ENCODE measurements around the gene C12orf57.

The C12orf57 gene

GRCh38 chr12:6954316-6955107, 10.7 kb downstream of the C12orf57 start:
- no peak for DNase-seq

GRCh38 chr12:6955108-6956020, 11.5 kb downstream of the C12orf57 start:
- no peak for DNase-seq

DNA sequence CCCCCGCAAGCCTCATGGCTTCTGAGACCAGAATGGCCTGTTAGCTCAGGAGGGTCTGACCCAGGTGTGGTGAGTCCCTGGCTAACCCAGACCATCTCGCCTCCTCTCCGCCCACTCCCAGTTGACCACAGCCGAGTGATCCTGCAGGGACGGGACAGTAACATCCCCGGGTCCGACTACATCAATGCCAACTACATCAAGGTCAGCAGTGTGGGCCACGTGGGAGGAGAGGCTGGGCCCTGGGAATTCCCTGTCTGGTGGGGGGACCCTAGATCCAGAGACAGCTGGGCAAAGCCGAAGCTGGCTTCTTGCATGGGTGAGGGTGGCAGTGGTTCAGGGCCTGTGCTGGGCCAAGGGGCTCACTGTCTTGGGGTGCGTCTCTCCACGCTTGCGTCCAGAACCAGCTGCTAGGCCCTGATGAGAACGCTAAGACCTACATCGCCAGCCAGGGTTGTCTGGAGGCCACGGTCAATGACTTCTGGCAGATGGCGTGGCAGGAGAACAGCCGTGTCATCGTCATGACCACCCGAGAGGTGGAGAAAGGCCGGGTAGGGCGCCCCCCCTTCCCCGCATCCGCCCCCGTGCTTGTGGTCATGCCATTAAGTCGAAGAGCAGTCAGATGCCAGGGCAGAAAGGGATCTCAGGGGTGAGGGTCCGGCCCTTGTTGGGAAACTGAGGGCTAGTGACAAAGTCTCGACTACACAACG, 12.4 kb downstream of the C12orf57 start:
- peak; percentile 44 for DNase-seq

GRCh38 chr12:6957151-6957701, 13.4 kb downstream of the C12orf57 start:
- DNase-seq = no peak

GRCh38 chr12:6957741-6958608, 14.2 kb downstream of the C12orf57 start:
- DNase-seq = no peak

DNA sequence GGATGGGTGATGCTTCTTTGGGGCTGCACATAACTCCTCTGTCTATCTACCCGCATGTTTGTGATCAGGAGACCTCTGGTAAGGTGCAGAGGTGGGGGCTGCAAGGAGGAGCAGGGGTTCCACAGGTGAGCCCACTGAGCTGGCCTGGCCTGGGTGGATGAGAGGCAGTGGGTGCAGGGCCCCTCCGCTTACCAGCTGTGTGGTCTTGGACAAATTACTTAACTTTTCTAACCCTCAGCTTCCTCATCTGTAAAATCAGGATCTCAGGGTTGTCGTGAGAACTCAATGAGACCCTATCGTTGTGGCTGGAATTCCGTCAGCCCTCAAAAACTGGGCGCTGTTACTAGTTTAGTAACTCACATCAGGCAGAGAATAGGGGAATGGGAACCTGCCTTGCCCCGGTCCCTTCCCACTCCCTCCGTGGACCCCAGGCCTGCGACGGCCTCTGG, 14.8 kb downstream of the C12orf57 start:
- peak; percentile 54 for DNase-seq

DNA sequence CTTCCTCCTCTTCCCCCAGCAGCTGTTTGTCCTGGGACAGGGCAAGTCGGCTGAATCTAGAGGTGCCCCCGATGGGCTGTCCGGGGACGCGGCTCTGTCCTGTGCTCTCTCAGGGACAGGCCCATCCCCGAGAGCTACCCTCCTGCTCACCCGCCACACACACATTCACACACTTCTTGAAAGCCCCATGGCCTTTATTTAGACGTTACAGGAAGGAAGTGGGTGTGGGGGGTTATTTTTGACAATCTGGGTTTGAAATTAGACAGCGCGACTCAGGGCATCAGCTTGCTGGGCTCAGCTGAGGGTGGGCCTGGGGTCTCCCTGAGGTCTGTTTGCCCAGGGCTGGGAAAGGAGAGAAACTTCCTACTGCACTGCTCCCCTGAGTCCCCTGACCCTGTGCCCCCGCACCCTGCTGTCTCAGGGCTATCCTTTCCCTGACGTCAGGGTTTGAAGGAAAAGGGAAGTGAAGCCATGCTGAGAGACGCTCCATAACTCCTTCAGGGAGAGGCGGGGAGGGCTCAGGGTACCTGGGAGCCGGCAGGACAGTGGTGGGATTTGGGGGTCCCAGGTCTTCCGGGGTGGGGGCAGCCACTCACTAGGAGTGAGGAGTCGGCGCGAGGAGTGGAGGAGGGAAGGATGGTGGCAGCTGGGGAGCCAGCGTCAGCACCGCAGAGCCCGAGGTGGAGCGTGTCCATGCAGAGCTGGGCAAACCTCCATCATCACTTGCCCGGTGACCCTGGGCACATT, 15.4 kb downstream of the C12orf57 start:
- peak; percentile 91 for DNase-seq

- DNase-seq = no peak
These were observed 16.2 kb downstream of the C12orf57 start for GRCh38 chr12:6959805-6960592.

DNA sequence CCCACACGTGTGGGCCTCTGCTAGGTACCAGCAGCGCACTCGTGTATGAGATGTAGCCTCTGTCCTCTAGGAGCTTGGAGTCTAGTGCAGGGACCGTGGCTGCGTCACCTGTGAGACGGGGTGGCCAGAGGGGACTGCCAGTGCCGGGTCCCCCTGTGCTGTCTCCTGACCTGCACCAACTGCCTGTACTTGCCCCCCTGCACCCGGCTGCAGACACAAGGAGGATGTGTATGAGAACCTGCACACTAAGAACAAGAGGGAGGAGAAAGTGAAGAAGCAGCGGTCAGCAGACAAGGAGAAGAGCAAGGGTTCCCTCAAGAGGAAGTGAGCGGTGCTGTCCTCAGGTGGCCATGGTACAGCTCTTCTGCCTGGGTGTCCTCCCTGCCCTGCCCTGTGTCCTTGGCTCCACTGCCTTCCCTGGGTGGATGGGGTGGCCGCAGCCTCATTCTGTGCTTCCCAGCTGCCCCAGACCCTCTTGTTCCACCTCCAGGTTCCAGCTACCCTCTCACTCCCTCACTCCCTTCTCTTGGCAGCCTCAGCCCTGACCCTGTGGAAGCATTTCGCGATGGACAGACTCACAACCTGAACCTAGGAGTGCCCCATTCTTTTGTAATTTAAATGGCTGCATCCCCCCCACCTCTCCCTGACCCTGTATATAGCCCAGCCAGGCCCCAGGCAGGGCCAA, 16.9 kb downstream of the C12orf57 start:
- peak; percentile 59 for DNase-seq

DNA sequence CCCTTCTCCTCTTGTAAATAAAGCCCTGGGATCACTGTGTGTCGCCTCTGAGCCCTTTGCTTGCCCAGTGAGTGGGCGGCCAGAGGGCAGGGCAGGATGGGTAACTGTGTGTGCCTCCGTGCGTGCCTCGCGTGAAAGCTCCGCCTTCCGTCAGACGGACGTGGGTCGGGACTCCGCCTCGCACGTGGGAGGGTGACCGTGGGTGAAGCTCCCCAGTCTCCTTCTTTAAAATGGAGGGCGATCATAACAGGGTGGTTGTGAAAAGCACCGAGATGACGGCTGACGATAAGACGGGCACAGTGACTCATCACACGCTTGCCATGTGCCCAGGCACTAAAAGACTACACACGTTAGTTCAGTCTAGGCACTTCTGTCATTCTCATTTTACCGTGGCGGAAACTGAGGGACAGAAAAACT, 17.5 kb downstream of the C12orf57 start:
- DNase-seq = peak; percentile 95

DNA sequence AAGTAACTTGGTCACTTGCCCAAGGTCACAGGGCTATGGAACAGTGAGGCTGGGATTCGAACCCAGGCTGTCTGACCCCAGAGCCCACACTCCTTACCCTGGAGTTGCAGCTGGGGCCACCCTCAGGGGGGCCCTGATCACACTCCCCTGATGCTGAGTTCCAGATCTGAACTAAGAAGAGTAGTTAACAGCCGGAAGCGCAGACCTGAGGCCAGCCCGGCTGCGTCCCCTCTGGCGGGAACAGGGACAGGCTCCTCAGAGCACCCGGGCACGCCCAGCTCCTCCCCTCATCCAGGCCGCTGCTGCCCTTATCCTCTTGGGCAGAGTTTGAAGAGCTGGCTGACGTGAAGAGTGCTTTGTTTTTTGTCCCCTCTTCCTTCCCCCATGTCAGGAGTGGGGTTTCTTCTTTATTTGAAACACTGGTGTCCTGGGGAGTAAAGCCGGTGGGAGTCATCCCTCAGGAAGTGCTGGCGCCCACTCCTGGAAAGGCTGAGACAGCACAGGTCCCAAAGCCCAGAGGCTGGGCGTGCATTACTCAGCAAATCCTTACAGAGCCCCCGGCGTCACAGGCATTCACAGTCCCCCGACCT, 18.0 kb downstream of the C12orf57 start:
- DNase-seq = peak; percentile 69

DNA sequence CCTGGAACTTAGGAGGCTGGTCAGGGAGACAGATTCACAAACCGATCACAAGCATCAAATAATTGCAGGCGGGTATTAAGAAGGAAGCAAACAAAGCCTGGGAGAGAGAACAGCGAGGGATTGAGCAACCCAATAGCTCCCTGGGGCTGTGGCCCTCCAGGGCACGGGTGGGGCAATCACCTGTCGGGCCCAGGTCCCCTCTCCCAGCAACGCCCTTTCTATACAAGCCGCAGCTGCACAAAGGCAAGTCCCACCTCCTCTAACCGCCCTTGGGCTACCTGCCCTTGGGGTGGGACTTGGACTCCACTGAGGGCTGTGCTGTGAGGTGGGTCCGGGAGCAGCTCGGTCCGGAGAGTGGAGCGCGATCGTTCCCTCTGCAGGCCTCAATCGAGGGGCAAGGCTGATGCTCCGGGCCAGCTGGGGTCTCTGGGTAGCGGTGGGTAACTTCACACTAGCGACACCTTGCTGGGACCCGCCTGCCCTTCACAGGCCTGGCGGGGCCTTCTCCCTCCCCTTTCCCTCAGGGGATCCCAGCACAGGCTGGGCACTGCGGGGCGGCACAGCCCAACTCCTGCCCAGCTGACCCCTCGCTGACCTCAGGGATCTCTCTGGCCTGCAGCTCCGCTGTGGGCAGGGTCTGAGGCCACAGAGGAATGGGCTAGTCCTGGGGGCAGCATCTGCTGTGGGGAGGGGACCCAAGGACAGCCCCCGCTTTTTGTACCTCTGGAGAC, 18.6 kb downstream of the C12orf57 start:
- DNase-seq = no peak

DNA sequence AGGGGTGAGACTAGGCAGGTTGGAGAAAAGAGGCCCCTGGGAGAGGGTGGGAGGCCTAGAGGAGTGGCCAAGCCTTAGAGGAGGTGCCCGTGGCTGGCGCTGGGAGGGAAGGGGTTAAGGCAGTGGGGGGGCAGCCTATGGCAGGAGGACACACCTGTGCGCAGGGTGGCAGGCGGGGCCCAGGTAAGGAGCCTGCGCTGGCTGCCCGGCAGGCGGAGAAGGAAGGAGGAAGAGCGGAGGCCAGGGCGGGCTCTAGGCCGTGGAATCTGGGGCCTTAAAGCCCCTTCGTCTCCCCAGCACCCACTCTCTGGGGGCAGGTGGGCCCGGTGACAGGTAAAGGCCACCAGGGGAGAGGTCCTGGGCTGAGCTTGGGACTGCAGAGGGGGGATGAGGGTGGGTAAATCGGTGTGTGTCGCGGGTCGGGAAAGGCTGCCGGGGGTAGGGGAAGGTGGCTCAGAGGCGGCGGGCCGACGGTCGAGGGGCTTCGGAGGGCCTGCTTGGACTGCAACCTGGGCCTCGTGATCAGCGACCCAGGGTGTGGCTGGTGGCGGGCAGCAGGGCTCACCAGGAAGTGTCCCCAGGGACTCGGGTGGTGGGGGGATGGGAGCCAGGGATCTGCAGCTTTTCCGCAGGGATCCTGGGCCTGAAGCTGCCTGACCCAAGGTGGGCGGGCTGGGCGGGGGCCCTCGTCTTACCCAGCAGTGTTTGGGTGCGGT, 19.4 kb downstream of the C12orf57 start:
- no peak for DNase-seq

DNA sequence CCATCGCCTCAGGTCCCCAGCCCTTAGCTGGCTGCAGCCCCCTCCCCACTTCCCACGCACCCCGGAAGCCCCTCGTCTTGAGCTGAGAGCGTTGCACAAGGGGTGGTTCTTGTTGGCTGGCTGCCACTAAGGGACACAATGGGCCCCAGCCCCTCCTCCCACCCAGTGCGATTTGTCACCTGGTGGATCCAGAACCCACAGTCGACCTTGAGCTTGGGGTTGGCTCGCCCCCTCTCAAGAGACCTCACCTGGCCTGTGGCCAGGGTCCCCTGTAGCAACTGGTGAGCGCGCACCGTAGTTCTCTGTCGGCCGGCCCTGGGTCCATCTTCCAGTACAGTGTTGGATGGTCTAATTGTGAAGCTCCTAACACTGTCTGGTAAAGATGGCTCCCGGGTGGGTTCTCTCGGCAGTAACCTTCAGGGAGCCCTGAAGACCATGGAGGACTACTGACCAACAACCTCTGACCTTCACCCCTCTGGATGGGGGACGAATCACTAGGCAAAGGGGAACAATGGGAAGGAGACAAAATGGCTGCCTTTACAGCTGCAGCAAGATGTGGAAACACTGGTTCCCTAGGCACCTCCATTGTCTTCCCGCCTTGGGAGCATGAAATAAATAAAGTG, 20.1 kb downstream of the C12orf57 start:
- DNase-seq = no peak

- no peak for DNase-seq
These were observed 20.8 kb downstream of the C12orf57 start for GRCh38 chr12:6964605-6965025.

DNA sequence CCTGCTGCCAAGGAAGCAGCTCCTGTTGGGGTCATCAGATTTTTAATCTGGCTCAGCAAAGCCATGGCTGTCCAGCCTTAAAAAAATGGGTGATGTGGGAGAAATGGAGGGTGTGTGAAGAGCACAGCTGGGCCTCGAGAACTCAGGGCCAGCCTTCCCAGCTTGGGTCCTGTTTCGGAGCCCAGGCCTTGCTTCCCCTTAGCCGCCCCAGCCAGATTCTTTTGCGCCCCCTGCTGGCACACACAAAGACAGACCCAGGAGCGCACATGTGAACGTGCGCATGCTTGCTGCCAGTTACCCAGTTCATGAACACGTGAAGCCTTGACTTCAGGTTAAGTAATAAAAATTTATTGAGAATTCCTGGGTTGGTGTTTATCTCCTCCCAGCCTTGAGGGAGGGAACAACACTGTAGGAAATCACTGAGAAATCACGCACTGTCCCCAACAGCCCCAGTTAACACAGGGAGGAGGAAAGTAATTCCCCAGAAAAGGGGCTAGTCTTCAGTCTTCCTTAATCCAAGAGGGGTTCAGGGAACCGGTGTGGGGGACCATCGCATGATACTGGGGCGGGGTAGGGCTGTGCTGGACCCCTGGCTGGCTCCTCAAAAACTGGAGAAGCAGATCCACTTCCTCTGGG, 21.3 kb downstream of the C12orf57 start:
- peak; percentile 95 for DNase-seq

- no peak for DNase-seq
These were observed 21.9 kb downstream of the C12orf57 start for GRCh38 chr12:6965714-6966113.

All from suppressor macrophage treated with lipopolysaccharide for 4 hours (primary cell).